Measurements from ENCODE around the gene ASB2.
A peak's percentile ranks its signal among the peaks of the same experiment; 100 is the strongest.

Gene ASB2

GRCh38 chr14:93926245-93926872 lies 50.0 kb downstream of the ASB2 start:
- no peak for DNase-seq

DNA sequence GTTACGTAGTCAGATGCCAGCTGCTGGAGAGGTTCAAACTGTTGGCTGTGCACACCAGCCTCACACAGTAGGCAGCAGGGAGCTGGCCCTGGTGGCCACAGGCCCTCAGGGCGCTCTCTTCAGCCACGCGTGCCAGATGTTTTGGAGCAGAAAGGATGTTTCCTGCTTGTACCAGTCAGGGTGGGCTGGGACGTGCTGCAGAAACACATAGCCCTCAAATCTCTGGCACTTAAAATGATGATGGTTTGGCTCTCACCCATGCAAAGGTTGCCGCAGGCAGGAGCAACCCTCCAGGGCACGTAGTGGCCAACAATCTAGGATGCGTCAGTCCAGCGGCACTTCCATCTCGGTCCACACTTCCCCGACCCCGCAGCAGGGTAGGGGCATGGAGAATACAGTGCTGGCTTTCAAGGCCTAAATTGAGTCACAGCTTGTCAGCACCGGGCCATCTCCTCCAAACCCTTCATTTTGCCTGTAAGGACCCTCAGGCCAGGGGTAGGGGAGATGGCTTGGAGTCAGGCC lies 50.9 kb downstream of the ASB2 start:
- DNase-seq: no peak

DNA sequence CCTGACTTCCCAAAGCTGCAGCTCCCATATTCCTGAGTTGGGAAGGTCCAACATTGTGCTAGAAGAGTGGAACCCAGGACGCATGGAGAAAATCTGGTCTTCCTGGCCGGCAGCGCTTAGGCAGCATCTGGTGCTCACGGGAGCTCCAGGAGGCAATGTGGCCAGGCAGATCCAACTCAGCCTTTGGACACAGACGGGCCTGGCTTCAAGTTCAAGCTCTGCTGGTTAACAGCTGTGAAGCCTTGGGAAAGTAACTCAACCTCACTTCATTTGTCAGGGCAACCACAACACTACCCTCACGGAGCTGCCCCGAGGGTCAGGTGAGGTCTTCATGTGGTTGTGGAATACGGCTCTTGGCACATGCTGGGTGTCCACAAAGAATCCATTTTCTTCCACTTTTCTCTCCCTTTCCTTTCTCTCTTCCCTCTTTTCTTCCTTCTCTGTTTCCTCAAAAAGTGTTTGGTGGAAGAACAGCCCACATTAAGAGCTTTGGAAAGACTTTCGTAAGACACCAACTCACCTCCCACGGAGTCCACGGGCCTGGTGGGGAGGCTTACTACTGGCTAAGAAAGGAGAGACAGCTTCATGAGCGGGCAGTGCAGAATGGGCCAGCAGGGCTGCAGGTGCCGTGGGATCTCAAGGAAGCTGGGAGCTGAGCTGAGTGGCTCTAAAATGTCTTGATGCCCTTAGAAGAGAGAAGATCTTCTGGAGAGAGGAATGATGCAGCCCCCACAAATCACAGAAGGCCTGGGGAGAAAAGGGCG lies 51.6 kb downstream of the ASB2 start:
- DNase-seq: no peak

DNA sequence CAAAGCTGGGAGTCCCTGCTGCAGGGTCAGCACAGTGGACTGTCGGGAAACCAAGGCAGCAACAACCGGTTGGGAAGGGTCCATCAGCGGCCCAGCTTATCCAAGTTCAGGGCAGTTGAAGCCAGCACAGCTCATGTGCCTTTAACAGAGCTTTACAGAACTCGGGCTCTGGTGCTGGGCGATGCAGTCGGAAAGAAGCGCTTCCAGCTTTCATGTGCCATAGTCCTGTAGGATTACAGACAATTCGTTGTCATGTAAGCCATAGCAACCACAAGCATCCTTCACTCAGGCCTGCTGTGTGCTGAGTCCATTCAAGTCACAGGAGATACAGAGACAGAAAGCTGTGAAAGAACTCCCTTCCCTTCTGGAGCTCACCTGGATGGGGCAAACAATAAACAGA lies 52.7 kb downstream of the ASB2 start:
- no peak for DNase-seq

DNA sequence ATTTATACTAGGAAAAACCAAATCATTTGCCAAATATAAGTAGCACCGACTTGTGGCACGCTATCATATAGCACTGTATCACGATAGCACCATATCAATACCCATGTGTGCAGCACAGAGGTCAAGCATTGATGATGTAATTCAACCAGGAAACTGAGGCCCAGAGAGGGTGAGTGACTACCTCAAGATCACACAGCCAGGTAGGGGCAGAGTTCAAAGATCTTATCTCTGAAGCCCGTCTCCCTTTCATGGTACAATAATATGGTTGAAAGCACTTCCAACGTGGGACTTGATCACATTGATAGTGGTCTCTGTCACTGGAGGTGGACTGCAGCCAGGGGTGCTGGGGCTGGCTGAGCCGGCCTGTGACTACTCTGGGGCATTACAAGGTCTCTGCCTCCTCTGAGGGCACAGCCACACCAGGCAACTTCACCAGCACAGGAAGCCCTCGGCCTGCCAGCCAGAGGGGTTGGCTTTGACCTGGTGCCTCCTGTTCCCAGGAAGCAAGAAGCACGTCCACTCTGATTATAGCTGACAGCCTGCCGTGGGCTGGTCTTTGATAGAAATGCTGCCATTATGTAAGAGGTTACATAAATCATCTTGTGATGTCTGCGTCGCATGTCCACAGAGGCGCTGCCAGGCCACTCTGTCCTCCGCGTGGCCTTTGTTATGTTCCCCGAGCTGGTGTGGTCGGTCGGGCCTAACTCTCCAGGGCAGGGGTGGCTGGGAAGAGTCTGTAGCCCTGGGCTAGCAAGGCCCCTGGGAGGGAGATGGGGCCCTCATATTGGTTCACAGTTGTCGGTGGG lies 55.2 kb downstream of the ASB2 start:
- no peak for DNase-seq

- DNase-seq: no peak
These were observed 59.2 kb downstream of the ASB2 start for GRCh38 chr14:93917141-93917540.

GRCh38 chr14:93916498-93916897 lies 59.9 kb downstream of the ASB2 start:
- no peak for DNase-seq

- DNase-seq: no peak
These were observed 60.6 kb downstream of the ASB2 start for GRCh38 chr14:93915800-93916199.

GRCh38 chr14:93915070-93915705 lies 61.2 kb downstream of the ASB2 start:
- no peak for DNase-seq

DNA sequence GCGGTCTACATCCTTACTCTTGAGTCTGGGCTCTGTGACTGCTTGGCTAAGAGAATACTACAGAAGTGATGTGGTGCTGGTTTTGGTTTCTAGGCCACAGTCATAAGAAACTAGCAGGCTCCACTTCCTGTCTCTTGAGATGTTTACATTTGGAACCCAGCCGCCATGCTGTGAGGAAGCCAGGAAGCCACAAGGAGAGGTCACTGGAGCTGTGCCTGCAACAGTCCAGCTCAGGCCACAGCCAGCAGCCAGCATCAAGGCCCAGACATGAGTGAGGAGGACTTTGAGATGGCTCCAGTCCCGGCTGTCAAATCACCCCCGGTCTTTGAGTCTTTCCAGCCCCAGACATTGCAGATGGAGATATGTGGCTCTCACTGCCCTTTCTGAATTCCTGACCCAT lies 62.1 kb downstream of the ASB2 start:
- DNase-seq: no peak

DNA sequence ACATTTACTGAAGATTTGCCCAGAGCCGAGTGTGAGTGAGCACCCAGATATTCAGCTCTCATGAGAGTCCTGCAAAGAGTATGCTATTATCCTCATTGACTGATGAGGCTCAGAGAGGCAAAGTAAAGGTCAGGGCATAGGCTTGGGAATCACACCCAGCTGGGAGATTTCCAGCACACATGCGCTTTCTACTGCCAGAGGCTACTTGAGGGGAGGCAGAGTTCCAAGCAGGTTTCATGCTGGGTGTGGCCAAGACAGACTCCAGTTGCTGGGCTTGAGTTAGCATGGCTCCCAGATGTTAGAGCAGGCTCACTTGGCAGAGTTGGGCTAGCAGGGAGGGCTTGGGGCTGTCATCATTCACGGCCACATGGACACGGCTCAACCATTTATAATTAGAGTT lies 63.6 kb downstream of the ASB2 start:
- no peak for DNase-seq

DNA sequence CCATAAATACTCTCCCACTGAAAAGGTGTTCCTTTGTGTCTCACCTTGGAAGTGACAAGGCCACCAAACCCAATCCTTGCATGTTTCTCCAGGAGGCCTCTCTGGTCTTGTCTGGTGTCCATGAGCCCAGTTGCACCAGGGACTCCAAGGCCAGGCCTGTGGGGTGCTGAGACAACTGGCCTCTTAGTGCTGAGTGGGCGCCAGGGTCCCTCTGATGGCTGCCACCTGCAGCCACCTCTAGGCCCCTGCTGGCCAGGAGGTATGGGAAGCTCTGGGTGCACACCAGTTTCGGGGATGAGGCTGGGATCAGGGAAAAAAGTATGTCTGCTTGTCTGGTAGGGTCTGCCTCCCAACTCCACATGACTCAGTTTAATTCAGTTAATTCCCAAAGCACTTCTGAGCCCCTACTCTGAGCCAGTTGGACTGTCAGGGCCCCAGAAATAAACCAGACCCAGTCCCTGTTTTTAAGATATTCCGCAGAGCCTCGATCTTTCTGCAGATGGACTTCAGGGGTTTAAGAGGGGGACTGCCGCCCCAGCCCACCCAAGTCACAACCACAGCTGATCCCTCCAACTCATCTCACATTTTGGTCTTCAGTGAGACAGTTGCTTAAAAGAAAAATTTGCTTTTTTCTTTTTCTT lies 64.3 kb downstream of the ASB2 start:
- DNase-seq: no peak

DNA sequence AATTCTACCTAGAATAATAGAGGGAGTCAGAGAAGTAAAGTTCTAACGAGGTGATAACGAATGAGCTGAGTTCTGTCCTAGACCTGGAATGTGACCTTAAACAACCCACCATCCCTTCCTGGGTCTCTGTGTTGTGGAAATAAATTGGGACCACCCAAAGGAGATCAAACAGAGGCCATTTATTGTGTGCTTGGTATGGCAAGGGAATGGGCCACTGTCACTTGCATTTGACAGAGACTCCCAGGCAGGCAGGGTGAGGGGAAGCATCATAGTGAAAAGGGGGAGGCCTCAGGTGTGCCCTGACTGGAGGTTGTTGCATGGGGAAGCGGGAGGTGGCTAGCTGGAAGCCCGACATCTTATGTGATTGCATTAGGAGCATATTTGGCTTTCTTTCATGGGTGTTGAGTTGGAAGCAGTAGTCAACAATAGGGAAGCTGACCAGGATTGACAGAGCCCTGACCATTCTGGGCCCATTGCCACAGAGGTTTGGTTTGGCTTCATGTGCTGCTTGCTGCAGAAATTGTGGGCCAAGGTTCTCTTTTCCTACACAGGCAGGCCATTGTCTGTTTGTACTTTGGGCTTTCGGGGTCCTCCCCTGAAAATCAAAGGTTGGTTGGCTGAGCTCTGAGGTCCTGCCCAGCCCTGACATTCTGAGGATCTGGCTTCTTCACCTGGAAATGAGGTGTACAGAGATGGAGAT lies 66.8 kb downstream of the ASB2 start:
- DNase-seq: no peak

GRCh38 chr14:93906341-93907329 lies 69.7 kb downstream of the ASB2 start:
- DNase-seq: peak; percentile 75

GRCh38 chr14:93905623-93906022 lies 70.7 kb downstream of the ASB2 start:
- no peak for DNase-seq

DNA sequence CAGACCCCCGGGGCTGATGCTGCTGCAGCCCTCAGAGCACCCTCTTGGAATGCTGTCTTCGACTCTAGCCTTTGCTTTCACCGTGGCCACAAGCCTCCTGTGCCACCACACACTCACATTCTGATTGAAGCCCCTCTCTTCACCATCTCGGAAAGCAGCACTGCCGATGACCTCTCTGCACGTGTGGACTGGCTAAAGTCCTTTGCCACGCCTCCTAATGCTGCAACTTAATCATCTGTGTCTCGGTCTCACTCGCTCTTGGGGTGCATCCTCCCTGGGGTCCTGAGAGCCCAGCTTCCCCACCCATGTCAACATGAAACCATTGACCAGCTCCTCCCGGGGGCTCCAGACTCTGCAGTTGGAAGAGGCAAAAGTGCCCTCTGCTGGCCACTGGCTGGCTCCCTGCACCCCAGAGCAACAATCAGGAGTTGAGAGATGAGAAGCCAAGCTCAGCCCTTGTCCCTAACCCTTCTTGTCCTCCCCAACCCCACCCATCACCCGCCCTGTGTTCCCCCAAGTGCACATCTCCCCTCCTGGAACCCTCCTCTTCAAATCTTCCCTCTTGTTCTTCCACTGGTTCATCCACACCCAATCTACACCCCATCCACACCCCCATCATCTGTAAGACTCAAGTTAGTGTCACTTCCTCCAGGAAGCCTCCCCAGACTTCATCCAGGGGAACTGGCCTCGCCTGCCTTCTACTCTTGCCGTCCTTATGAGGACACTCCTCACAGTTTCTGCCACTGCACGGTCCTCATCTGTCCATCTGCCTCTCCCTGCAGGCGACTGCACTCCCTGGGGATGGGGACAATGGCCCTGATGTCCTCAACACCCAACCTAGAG lies 72.8 kb downstream of the ASB2 start:
- no peak for DNase-seq

GRCh38 chr14:93902619-93903307 lies 73.6 kb downstream of the ASB2 start:
- no peak for DNase-seq

DNA sequence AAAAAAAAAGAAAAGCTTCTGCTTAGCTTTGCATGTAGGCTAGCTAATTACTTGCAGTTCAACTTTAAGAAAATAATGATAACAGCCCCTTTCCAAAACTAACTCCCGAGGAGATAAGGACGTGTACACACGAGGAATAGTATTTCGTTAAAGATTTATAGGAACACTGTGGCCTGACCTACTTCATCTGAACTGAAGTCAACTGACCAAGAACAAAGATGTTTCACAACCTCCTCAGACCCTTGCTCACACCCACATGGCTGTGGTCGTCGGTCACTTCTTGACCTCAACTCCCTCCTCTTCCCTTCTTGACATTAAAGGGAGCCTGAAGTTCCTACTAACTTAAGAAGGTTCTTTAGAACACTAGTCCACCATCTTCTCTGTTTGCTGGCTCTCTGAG lies 74.6 kb downstream of the ASB2 start:
- DNase-seq: no peak

DNA sequence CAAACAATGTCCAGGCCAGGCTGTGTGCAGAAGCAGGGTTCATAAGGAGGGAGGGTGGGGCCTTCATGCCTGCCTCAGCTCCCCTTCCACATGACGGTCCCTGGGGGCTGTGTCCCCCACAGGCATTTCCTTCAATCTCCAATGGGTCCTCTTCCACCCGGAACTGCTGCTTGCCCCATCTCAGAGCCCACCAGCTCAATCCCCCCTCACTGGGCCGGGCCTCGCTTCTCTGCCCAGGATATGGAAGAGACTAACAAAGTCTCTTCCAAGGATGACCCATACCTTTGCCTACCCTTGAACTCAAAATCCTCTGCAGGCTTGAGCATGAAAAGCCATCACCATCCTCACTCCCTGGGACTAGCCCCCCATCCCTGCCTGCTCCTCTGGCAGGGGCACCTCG lies 77.6 kb downstream of the ASB2 start:
- DNase-seq: no peak
